ENCODE results near the gene TAMM41.

- TF ChIP-seq CTCF (IDR thresholded peaks at IDR 0.05) (no peak), ZFX (IDR thresholded peaks at IDR 0.05; ENCODE audit: borderline replicate concordance) (no peak)
These were observed 89.2 kb downstream of the TAMM41 start for GRCh38 chr3:11757441-11757875.
